Activated CD4-positive, alpha-beta T cell treated with anti-CD3 and anti-CD28 coated beads for 4 hours (primary cell): Measurements from ENCODE around the gene STXBP2.
A peak's percentile ranks its signal among the peaks of the same experiment; 100 is the strongest.

Source experiments
- DNase-seq, 2 donors: peaks; one replicate each; pipeline ENCODE4 v3.0.0-alpha.2; 2020

STXBP2 gene

DNA sequence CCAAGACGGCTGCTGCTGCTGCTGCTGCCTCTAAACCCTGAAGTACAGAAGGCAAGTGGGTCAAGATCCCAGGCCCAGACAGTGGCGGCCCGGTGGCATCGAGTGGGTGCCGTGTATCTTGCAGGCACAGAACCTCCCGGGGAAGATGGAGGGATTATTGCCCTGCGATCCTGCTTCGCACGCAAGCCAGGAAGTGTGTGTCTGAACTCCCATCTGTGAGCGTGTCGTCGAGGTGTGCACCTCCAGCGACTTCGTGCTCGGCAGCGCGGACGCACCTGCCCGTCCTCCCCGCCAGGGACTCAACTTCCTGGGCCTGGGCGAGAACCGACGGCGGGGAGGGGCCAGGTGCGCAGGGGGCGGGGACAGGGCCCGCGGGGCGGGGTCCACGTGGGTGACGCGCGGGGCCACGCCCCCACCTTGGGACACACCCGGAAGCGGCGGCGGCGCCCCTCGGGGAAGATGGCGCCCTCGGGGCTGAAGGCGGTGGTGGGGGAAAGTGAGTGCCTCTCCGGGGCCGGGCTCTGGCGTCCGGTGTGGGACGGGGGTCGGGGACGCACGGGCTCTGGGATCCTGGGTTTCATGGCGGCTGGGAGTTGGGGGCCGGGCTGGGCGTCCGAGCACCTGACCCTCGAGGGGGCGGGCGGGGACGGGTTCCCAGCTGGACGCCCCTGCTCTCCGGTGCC, at the start of gene STXBP2:
STXBP2 (plus strand) TSS at position 420 of the 683 bp plus-strand sequence; CDS start at position 460, 40 bp downstream.
- DNase-seq, result peak; percentile 90 to 93

GRCh38 chr19:7589822-7590221, 47.1 kb upstream of the STXBP2 start:
- DNase-seq, result no peak

- no peak for DNase-seq
Measured at GRCh38 chr19:7590256-7590655, 46.7 kb upstream of the STXBP2 start.

DNA sequence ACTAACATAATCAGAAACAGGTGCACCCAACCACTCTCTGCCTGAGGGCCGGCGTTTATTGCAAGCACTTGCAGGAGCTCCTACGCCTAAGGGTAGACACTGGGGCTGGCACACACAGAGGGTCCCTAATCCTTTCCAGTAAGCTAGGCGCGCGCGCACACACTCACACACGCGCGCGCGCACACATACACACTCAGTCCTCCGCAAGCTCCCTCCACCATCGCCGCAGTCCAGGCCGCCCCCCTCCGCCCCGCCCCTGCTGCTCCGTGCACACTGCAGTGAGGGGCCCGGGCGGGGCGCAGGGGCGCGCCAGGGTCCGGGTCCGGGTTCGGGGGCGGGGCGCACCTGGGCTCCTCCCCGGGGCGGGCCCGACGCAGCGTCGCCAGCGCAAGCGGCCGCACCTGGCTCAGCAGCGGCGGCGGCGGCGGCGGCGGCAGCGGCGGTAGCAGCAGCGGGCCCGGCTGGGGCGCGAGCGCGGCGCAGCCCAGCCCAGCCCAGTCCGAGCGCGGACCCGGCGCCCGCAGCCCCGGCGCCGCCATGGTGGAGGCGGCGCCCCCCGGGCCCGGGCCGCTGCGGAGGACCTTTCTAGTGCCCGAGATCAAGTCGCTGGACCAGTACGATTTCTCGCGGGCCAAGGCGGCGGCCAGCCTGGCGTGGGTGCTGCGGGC, 41.3 kb upstream of the STXBP2 start, which contains the start of gene CAMSAP3:
CAMSAP3 (plus strand) TSS at position 398 of the 668 bp plus-strand sequence; CDS start at position 538, 140 bp downstream.
- DNase-seq, result peak in 1 of 2 donors; percentile 23

- DNase-seq, result no peak
Measured at GRCh38 chr19:7596211-7596937, 40.5 kb upstream of the STXBP2 start.

- DNase-seq, result no peak
Measured at GRCh38 chr19:7597689-7598088, 39.2 kb upstream of the STXBP2 start.

DNA sequence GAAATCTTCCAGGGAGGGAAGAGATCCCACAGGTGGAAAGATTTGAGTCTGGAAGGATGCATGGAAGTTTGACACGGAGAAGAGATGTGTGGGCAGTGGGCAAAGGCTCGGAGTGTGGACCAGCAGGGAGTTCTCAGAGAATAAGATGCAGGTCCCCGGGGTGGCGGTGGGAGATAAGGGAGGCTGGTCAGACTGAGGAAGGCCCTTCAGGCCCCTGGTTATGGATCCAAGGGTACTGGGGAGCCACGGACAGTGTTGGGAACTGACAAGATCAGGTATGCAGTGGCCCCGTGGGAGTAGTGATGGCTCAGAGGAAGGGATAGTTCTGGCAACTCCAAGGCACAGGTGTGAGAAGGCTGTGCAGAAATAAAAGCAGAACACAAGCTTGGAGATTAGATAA, 38.7 kb upstream of the STXBP2 start:
- no peak for DNase-seq

DNA sequence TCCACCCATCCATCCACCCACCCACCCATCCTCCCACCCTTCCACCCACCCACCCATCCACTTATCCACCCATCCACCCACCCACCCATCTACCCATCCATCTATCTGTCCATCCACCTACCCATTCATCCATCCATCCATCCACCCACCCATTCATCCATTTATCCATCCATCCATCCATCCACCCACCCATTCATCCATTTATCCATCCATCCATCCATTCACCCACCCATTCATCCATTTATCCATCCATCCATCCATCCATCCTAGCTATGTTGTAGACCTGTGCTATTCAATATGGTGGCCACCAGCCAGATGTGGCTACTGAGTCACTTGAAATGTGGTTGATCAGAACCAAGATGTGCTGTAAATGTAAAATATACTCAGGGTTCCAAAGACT, 36.2 kb upstream of the STXBP2 start:
- no peak for DNase-seq

- DNase-seq, result no peak
Measured at GRCh38 chr19:7602240-7602934, 34.5 kb upstream of the STXBP2 start.

- no peak for DNase-seq
Measured at GRCh38 chr19:7602935-7603497, 33.9 kb upstream of the STXBP2 start.

DNA sequence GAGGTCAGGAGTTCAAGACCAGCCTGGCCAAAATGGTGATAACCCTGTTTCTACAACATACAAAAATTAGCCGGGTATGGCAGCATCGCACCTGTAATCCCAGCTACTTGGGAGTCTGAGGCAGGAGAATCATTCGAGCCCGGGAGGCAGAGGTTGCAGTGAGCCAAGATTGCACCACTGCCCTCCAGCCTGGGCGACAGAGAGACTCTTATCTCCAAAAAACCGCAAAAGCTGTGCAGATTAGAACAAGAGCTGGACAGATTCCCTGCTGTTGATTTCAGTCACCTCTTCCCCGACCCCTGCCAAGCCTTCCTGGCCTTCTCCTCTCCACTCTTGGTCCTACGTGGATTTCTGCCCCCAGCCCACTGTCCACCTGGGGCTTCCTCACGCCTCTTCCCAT, 33.0 kb upstream of the STXBP2 start:
- no peak for DNase-seq

GRCh38 chr19:7605490-7606222, 31.3 kb upstream of the STXBP2 start:
- DNase-seq, result no peak

- DNase-seq, result no peak
Measured at GRCh38 chr19:7606289-7606688, 30.6 kb upstream of the STXBP2 start.

DNA sequence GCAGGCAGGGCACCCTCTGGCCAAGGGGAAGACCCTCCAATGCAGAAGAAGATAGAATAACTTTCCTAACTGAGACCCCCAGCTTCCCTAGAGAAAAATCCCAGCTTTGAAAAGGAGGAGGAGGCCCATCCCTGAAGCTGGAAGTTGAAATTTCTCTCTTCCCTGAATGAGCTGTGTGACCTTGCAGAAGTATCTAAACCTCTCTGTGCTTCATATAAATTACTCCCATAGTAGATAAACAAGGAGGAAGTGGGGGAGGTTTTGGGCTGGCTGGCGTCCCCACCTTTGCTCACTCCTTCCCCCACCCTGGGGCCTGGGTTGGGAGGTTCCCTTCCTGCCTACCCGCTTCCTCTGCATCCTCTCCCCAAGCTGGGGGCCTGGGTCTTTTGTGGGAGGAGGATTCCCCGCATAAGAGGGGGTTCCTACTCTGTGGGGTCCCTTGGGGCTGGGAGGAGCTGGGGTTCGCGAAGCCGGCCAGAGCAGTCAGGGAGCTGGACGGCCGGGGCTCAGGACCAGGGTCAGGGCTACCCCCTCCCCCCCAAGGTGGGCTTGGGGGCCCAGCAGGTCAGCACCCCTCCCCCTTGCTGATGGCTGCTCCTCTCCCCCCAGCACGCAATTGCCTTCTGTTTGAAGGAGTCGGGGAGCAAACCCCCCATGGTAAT, 29.6 kb upstream of the STXBP2 start:
- DNase-seq, result no peak

DNA sequence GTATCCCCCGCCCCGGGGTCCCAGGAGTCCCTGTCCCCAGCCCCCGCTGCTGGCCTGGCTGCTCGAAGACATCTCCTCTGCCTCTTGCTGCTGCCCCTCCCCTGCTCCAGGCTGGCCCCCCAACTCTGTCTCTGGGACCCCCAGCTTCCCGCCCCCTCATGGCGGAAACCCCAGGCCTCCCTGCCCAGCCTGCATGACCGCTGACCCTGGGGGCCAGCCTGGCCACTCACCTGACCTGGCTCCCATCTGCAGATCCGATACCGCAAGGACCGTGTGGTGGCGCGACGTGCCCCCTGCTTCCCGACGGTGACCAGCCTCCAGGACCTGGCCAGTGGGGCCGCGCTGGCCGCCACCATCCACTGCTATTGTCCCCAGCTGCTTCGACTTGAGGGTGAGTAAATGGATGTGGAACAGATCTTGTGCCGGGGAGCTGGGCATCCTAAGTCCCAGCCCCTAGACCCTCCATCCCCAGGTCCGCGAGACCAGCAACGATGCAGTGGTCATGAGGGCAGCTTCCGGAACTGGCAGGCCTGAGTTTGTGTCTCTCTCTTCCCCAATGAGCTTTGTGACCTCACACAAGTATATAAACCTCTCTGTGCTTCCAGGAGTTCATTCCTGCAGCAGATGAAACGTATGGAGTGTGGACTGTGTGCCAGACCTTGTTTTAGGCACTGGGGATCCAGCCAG, 28.9 kb upstream of the STXBP2 start:
- no peak for DNase-seq

DNA sequence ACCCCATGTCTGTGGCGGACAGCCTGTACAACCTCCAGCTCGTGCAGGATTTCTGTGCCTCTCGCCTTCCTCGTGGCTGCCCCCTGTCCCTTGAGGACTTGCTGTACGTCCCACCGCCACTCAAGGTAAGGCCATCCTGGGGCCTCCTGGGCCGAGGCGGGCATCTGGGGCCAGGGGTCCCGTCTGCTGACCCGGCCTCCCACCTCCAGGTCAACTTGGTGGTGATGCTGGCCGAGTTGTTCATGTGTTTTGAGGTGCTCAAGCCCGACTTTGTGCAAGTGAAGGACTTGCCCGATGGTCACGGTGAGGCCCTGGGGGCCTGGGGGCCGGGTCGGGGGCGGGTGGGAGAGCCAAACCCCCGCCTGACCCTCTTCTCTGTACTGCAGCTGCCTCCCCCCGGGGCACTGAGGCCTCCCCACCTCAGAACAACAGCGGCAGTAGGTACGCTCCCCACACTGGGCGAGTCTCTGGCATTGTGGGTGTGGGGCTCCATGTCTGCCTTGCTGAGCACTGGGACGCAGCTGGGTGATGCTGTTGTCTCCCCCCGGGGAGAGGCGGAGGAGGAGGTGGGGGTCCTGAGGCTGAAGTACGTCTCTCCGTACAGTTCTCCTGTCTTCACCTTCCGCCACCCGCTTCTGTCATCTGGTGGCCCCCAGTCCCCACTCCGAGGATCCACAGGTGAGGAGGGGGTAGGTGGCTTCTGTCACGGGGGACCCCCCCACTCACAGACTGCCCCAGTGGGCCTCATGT, 26.2 kb upstream of the STXBP2 start:
- no peak for DNase-seq

- DNase-seq, result no peak
Measured at GRCh38 chr19:7611541-7612279, 25.2 kb upstream of the STXBP2 start.

DNA sequence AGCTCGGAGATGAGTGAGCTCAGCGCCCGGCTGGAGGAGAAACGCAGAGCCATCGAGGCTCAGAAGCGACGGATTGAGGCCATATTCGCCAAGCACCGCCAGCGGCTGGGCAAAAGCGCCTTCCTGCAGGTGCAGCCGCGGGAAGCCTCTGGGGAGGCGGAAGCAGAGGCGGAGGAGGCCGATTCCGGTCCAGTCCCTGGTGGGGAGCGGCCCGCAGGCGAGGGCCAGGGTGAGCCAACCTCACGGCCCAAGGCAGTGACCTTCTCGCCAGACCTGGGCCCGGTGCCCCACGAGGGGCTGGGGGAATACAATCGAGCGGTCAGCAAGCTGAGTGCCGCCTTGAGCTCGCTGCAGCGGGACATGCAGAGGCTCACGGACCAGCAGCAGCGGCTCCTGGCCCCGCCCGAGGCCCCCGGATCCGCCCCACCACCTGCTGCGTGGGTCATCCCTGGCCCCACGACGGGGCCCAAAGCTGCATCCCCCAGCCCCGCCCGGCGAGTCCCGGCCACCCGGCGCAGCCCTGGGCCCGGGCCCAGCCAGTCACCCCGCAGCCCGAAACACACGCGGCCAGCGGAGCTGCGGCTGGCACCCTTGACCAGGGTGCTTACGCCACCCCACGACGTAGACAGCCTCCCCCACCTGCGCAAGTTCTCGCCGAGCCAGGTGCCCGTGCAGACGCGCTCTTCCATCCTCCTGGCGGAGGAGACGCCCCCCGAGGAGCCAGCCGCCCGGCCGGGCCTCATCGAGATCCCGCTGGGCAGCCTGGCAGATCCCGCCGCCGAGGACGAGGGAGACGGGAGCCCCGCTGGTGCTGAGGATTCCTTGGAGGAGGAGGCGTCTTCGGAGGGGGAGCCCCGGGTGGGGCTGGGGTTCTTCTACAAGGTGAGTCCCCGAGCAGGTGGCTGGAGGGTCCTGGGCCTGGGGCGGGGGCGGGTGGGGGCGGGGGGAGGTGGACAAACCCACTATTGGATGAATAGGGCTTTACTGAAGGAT, 24.3 kb upstream of the STXBP2 start:
- DNase-seq, result no peak
